Stimulated activated CD4-positive, alpha-beta T cell treated with anti-CD3 and anti-CD28 coated beads, Interleukin-12 subunit alpha, Interleukin-12 subunit beta, amount 100 ng/mL, for 48 hours (primary cell): ENCODE measurements around the gene FBXW4.
A peak's percentile ranks its signal among the peaks of the same experiment; 100 is the strongest.

ENCODE experiments used
- DNase-seq, 3 donors: peaks; one replicate each; pipeline ENCODE4 v3.0.0-alpha.2; 2020; ENCODE audit warnings: low read depth in 2 of 3, low spot score in 1 of 3

Gene FBXW4

GRCh38 chr10:101704331-101704730 is 9.4 kb upstream of the FBXW4 start:
- no peak for DNase-seq

DNA sequence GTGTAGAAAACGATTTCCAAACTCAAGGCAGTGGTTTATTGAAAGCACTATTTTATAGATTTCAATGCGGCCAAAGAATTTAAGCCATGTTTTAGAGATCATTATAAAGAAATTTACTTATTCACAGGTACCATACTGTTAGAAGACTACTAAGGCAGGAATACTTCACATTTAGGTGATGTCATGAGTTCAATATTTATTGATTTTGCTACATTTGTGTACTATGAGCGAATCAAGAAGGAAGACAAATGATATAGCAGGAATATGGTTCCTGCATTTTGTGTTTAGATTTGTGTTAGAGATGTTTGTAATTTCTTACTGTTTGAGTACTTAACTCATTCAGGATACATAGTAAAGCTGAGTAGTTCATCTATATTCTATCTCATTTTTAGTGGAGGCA is 1.7 kb upstream of the FBXW4 start:
- no peak for DNase-seq

DNA sequence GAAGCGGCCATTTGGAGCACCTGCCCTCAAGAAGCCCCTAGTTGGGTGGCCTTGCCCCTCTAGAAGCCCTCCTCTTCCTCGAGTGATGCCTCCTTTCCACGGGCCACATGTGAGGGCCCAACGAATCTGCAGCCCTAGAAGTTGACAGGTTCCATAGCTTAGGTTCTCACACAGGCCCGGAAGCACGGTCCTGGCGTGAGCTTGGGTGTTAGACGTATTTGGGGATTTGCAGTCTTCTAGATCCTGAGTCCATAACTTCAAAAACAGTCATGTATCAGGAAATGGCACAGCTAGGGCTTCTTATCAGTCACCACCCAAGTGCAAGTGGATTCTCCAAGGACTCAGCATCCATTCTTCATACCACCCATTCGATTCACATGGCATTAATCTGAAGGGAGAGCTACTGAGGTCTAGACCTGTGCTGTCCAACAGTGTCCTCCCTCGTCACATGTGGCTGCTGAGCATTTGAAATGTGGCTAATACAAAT is 477 bp upstream of the FBXW4 start:
- DNase-seq, result no peak

GRCh38 chr10:101693978-101694673 is 844 bp downstream of the FBXW4 start:
- DNase-seq, result peak; percentile 27 to 54 (median 37)

DNA sequence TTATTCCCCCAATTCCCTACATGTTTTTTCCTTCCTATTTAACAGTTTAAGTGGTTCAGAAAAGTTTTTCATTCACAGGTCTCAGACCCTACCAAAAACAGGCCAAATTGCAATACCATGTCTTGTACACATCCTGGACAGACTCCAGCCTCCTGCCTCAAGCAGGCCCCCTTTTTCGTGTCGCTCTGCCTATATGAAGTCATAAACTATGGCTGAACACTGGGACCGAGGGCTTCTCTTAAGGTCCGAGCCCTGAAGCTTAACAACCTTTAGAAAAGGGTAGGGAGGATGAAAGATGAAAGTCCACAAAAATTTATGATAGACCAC is 1.4 kb downstream of the FBXW4 start:
- no peak for DNase-seq

DNA sequence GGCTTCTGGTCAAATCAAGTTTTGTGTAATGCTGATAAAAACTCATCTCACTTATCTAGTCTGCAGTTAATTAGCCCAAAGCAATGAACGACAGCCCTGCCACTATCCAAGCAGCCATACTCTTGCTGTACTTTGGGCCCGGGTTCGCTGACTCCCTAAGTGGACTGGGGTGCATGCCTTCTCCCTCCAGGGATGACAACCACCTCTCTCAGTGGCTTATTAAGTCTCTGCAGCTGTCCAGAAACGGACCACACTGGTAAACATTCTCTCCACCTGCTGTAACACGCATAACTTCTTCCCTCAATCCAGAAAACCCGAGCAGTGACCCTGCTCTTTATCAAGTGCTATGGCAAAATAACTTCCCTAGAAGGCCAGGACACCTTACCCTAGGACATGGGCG is 3.9 kb downstream of the FBXW4 start:
- no peak for DNase-seq

DNA sequence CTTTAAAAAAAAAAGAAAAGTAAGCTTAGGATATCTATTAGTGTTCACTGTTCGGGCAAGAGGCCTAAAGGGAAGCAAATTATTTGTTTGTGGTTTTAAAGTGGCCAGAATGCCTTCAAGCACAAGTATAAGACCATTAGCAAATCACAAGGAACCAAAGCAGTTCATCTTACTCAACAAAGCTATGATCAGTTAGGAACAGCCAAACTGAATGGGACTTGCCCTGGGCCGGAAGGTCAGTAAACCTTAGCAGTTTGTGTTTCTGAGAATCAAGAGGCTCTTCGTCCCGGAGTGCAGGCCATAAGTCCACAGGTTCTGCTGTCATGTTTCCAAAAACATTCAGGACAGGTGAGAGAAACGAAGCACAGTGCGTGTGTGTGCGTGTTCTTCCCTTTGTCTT is 4.5 kb downstream of the FBXW4 start:
- DNase-seq, result no peak

- no peak for DNase-seq
These were observed 7.8 kb downstream of the FBXW4 start for GRCh38 chr10:101687071-101687658.

- no peak for DNase-seq
These were observed 8.6 kb downstream of the FBXW4 start for GRCh38 chr10:101686133-101686925.

DNA sequence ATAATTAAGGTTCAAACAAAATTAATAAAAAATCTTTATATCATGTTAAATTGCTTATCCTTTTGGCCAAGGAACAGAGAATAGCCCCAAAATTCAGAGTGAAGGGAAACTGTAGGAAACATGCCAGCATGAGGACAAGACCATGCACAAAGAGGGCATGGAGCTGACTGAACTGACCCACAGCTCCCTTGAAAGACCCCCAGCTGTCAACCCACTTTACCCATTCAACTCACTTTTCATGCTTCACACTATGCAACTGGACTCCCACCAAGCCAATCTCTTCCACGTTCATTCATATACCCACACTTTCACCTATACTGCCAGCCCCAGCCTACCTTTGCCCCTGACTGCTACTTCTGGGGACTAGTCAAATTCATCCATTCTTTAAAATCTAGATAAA is 10.2 kb downstream of the FBXW4 start:
- DNase-seq, result no peak

- DNase-seq, result no peak
These were observed 11.7 kb downstream of the FBXW4 start for GRCh38 chr10:101683276-101683675.

- DNase-seq, result no peak
These were observed 12.7 kb downstream of the FBXW4 start for GRCh38 chr10:101682172-101682825.

- DNase-seq, result no peak
These were observed 18.4 kb downstream of the FBXW4 start for GRCh38 chr10:101676565-101676964.

- no peak for DNase-seq
These were observed 19.9 kb downstream of the FBXW4 start for GRCh38 chr10:101675115-101675514.

- no peak for DNase-seq
These were observed 22.4 kb downstream of the FBXW4 start for GRCh38 chr10:101672536-101672935.

- no peak for DNase-seq
These were observed 23.5 kb downstream of the FBXW4 start for GRCh38 chr10:101671453-101671852.

DNA sequence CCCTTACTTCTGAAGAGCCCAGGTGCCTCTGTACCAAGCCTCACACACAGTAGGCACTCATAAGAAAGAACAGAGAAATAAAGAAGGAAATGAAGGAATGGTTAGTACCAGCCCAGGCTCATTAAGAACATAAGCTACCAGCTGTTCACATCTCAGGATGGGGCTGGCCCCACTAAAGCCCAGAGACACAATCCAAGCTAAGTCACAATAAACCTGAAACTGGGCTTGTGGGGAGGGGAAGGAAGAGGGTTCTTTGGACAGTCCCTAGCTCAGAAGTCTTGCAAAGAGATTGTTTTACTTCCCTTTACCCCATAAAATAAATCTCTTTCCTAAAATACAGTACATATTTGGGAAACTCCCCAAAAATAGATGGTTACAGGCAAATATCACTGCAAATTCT is 24.3 kb downstream of the FBXW4 start:
- DNase-seq, result no peak

- no peak for DNase-seq
These were observed 25.8 kb downstream of the FBXW4 start for GRCh38 chr10:101669181-101669580.

DNA sequence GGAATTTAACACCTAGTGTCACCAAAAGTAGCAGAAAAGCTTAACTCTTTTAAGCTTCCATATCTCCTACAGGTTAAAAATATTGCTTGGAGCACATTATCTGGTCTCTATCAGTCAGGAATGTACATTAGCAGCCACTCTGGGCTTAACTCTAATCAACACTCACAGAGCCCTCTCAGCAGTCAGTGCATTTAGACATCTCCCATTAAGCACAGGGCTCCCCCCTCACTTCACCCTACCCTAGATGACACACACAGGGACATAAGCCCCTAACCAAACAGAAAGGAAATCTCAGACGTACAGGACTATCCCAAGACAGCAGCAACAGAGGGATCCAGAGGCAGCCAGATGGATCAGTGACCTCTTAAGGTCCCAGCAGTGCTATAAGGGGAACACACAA is 26.4 kb downstream of the FBXW4 start:
- DNase-seq, result no peak

- no peak for DNase-seq
These were observed 28.9 kb downstream of the FBXW4 start for GRCh38 chr10:101666083-101666482.

DNA sequence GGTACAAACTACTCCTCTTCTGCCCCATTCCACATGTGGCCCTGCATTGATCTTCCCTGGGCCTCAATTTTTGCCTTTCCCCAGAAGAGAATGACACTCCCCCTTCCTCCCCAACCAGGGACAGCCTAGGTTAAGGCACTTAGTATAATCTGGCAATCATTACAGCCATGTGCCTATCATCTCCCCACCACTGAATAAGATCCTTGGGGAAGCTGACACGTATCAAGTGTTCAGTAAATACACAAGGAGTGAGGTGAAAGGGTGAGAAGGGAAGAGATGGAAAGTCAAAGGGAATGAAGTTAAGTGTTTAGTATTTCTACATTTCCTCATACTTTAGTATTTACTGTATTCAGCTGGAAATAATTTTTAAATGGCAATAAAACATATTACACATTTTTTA is 31.9 kb downstream of the FBXW4 start:
- DNase-seq, result no peak

DNA sequence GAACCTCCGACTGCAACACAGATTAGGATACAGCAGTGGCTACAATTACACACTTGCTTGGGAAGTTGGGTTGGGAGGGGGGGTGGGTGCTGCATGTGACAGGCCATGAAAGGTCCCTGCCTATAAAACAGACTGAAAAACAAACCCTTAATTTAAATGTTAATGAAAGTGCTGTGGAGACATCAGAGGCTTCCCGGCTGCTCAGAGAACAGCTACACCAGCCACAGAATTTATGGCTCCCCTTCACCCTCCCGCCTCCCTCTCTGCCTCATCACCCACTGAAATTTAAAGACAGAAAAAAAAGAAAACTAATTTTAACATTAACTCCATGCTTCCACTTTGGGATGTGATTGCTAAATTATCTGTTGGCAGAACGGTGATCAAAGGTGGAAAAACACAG is 34.7 kb downstream of the FBXW4 start:
- DNase-seq, result no peak
